Measurements from ENCODE around the gene SLC2A6.
A peak's percentile ranks its signal among the peaks of the same experiment; 100 is the strongest.

The SLC2A6 gene, protein sequence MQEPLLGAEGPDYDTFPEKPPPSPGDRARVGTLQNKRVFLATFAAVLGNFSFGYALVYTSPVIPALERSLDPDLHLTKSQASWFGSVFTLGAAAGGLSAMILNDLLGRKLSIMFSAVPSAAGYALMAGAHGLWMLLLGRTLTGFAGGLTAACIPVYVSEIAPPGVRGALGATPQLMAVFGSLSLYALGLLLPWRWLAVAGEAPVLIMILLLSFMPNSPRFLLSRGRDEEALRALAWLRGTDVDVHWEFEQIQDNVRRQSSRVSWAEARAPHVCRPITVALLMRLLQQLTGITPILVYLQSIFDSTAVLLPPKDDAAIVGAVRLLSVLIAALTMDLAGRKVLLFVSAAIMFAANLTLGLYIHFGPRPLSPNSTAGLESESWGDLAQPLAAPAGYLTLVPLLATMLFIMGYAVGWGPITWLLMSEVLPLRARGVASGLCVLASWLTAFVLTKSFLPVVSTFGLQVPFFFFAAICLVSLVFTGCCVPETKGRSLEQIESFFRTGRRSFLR

GRCh38 chr9:133478851-133479711 lies at the start of gene SLC2A6:
Gene SLC2A6 (minus strand): TSS chr9:133479099. CDS start chr9:133479059, 40 bp downstream.
- peak within 1 kb of the TSS; percentile 51 for H3K4me3 ChIP-seq (ENCODE audit: low read depth, low read length)

- no peak overlapping the region for H3K4me3 ChIP-seq (ENCODE audit: low read depth, low read length)
These were observed 49.3 kb upstream of the SLC2A6 start for GRCh38 chr9:133528001-133528875.

GRCh38 chr9:133527444-133527920 lies 48.6 kb upstream of the SLC2A6 start:
- H3K4me3 ChIP-seq (ENCODE audit: low read depth, low read length), result no peak overlapping the region

DNA sequence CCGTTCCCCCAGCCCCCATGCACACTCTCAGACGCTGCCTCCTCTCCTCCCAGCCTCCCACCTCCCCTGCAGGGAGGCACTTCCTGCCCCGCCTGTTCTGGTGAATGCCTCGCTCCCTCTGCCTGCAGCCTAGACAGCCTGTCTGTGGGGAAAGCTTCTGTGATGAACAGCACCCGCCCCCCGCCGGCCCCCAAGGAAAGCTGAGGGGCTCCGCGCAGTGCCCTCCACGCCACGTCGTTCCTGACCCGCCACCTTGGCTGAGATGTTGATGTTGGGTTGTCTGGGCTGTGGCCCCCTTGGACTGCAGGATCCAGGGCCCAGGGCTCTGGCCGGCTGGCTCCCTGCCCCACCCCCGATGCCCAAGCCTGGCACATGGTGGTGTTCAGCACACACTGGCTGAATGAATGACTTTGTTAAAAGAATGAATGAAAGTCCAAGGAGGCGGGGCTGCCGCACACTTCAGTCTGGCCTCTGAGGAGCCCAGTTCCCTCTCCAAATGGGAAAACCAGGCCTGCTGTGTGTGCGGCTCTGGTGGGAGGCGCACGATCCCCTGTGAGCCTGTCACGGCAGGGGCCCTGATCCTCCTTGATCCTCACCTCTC lies 47.9 kb upstream of the SLC2A6 start:
- no peak overlapping the region for H3K4me3 ChIP-seq (ENCODE audit: low read depth, low read length)

GRCh38 chr9:133525677-133526076 lies 46.8 kb upstream of the SLC2A6 start:
- no peak overlapping the region for H3K4me3 ChIP-seq (ENCODE audit: low read depth, low read length)

DNA sequence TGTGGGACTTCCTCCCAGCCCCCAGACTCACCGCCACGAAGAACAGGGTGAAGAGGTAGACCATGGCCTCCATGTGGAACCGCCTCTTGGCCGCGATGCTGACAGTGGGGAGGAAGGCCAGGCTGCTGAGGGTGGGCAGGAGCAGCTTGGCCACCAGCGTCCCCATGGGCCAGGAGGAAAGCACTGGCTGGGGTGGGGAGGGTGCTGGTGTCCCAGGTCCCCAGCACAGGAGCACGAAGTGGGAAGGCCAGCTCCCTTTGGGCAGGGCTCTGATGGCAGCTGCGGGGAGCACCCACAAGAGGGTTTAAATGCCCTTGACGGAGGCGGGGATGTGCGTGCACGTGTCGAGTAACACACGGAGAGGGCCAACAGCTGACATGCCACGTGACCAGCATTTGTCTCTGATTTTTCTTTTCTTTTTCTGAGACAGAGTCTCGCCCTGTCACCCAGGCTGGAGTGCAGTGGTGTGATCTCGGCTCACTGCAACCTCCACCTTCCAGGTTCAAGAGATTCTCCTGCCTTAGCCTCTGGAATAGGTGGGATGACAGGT lies 45.9 kb upstream of the SLC2A6 start, which contains the start of gene MYMK:
Gene MYMK, minus strand, starts transcription at position 281 of the 550 bp plus-strand sequence. Its CDS starts 115 bp downstream, at position 166.
- no peak within 1 kb of the TSS for H3K4me3 ChIP-seq (ENCODE audit: low read depth, low read length)

- H3K4me3 ChIP-seq (ENCODE audit: low read depth, low read length), result no peak overlapping the region
These were observed 45.2 kb upstream of the SLC2A6 start for GRCh38 chr9:133524146-133524545.

DNA sequence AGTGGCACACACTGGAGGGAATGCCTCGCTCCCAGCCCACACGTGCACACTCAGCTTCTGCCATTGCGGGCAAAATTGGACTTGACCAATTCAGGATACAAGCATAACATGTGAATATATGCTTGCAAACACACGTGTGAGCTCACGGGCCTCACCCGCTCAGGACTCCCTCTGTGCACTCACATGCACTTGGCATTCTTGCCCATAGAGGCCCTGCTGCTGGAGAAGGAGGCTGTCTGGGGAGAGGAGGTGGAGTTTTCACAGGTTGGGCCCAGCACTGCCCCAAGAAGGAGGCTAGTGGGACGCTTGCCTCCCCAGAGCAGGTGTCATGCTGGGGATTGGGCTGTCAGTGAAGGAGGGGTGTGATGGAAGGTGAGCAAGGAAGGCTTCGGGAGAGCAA lies 44.2 kb upstream of the SLC2A6 start:
- no peak overlapping the region for H3K4me3 ChIP-seq (ENCODE audit: low read depth, low read length)

DNA sequence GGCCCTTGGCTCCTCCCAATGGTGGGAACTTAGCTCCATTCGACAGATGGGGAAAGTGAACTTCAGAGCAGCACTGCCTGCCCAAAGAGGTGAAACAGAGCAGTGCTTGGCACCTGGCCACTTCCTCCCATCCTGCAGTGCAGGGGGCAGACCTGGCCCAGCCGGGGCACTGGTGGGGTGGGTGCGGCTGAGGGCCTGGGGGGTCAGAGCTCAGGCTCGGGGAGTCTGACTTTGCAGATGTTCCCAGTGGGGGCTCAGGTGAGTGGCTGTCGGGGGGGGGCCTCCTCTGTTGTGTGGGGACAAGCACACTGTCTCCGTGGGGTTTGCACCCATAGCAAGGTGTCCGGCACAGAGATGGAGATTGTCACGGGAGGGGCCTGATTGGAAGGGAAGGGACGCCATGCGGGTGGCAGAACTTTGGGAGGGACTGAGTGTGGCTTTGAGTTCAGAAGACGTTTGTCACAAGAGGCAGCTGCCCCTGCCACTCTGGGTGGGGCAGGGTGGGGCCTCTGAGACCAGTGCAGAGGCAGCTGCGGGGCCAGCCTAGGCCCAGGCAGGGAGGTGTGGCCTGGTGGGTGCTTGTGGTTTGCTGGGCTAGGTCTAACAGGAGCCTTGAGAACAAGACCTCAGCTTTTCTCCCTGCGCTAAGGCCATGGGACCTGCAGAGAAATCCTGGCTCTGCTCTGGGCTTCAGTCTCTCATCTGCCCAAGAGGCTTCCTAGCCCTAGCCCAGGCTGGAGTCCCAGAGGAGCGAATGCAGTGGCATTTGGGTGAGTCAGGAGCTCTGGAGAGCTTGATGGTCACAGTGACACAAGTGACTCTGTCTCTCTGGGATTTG lies 43.4 kb upstream of the SLC2A6 start:
- no peak overlapping the region for H3K4me3 ChIP-seq (ENCODE audit: low read depth, low read length)

- H3K4me3 ChIP-seq (ENCODE audit: low read depth, low read length), result no peak overlapping the region
These were observed 42.5 kb upstream of the SLC2A6 start for GRCh38 chr9:133521122-133522072.

GRCh38 chr9:133520121-133520835 lies 41.4 kb upstream of the SLC2A6 start:
- H3K4me3 ChIP-seq (ENCODE audit: low read depth, low read length), result no peak overlapping the region

DNA sequence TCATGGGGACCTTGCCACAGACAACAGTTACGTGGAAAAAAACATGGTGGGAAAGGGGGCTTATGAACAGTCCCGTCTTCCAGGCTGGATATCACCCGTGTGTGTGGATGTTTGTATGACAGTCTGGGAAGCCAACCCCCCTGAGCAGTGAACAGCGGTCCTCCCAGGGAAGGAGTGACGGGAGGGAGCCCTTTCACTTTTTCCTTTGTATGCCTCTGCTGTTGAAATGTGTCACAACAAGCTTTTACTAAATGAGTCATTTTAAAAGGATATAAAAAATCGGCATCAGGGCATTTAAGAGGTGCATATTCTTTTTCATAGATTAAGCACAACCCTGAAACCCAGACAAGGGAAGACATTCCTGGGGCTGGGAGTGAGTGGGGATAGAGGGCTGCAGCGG lies 40.8 kb upstream of the SLC2A6 start:
- H3K4me3 ChIP-seq (ENCODE audit: low read depth, low read length), result no peak overlapping the region

- H3K4me3 ChIP-seq (ENCODE audit: low read depth, low read length), result no peak overlapping the region
These were observed 40.0 kb upstream of the SLC2A6 start for GRCh38 chr9:133518706-133519449.

DNA sequence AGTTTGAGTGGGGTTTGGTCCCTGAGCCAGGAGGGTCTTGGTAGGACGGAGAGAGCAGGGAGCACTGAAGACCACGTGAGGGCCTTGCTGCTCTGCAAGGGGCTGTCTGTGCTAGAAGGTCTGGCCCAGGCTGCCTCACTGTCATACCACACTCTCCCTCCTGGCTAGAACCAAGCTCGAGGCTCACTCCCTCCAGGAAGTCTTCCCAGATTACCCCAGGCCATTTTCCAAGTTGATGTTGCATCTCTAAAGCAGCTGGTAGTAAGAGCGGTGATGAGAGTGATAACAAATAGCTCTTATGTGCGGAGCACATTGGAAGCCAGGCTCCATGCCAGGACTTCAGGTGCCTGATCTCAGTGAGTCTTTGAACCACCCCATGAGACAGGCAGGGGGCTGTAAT lies 39.3 kb upstream of the SLC2A6 start:
- no peak overlapping the region for H3K4me3 ChIP-seq (ENCODE audit: low read depth, low read length)

GRCh38 chr9:133517711-133518110 lies 38.8 kb upstream of the SLC2A6 start:
- no peak overlapping the region for H3K4me3 ChIP-seq (ENCODE audit: low read depth, low read length)

GRCh38 chr9:133516961-133517350 lies 38.1 kb upstream of the SLC2A6 start:
- no peak overlapping the region for H3K4me3 ChIP-seq (ENCODE audit: low read depth, low read length)
